ENCODE data around the gene CNP. TPM values are rescaled to one million over a fixed set of nuclear protein-coding genes. Genes with fewer than 3 reads are reported as not detected.

The CNP gene
- total RNA-seq, 4 donors from 2014 or later = 25.4 to 96.1 (median 55.2) TPM

GRCh38 chr17:42025191-42025579 is 58.6 kb downstream of the CNP start:
- TF ChIP-seq CTCF (IDR thresholded peaks at IDR 0.05; ENCODE audit: low read depth) = no peak

GRCh38 chr17:42025936-42026335 is 59.3 kb downstream of the CNP start:
- no peak for TF ChIP-seq CTCF (IDR thresholded peaks at IDR 0.05; ENCODE audit: low read depth)

- TF ChIP-seq CTCF (IDR thresholded peaks at IDR 0.05; ENCODE audit: low read depth) = no peak
These were observed 60.4 kb downstream of the CNP start for GRCh38 chr17:42026857-42027589.

Other genes with a start within 250 kb of the CNP start
- gene HAP1, start 232.2 kb upstream of the CNP start, total RNA-seq = not detected
- 10 to 100 TPM; 22.7 to 96.3 (median 57.6) TPM for gene JUP, start 180.1 kb upstream of the CNP start, total RNA-seq
- gene P3H4, start 154.8 kb upstream of the CNP start, total RNA-seq = 1 to 10 TPM; 1.8 to 5.8 (median 5.0) TPM
- 10 to 100 TPM; 13.7 to 34.8 (median 23.1) TPM for gene FKBP10, start 153.8 kb upstream of the CNP start, total RNA-seq
- 10 to 100 TPM; 26.7 to 54.4 (median 49.2) TPM for gene NT5C3B, start 130.6 kb upstream of the CNP start, total RNA-seq
- gene KLHL10, start 129.0 kb upstream of the CNP start, total RNA-seq = under 1 TPM in 3 of 4 donors, not detected in 1; 0.51 to 0.66 (median 0.57) TPM
- 10 to 100 TPM; 15.1 to 20.5 (median 17.8) TPM for gene KLHL11, start 101.4 kb upstream of the CNP start, total RNA-seq
- gene ACLY, start 47.8 kb upstream of the CNP start, total RNA-seq = 10 to 100 TPM; 50.9 to 75.9 (median 64.1) TPM
- under 1 TPM; 0.33 to 0.88 (median 0.44) TPM for gene ODAD4, start 36.2 kb upstream of the CNP start, total RNA-seq
- gene DNAJC7, start 50.6 kb downstream of the CNP start, total RNA-seq = 10 to 100 TPM; 70.1 to 79.6 (median 76.4) TPM
- gene NKIRAS2, start 53.3 kb downstream of the CNP start, total RNA-seq = 10 to 100 TPM; 21.2 to 37.1 (median 29.0) TPM
- 1 to 10 TPM in 1 of 4 donors, under 1 TPM in 2, not detected in 1; 0.17 to 1.7 (median 0.44) TPM for gene C17orf113, start 83.8 kb downstream of the CNP start, total RNA-seq
- gene ZNF385C, start 131.7 kb downstream of the CNP start, total RNA-seq = under 1 TPM in 2 of 4 donors, not detected in 2; 0.22 to 0.49 TPM
- gene DHX58, start 145.9 kb downstream of the CNP start, total RNA-seq = 10 to 100 TPM in 3 of 4 donors, 1 to 10 TPM in 1; 4.7 to 17.1 (median 13.5) TPM
- 10 to 100 TPM; 27.2 to 49.9 (median 32.8) TPM for gene KAT2A, start 154.6 kb downstream of the CNP start, total RNA-seq
- gene HSPB9, start 156.0 kb downstream of the CNP start, total RNA-seq = not detected
- gene RAB5C, start 188.2 kb downstream of the CNP start, total RNA-seq = 100 to 1,000 TPM in 3 of 4 donors, 10 to 100 TPM in 1; 89.7 to 167 (median 115) TPM
- gene KCNH4, start 214.3 kb downstream of the CNP start, total RNA-seq = under 1 TPM in 3 of 4 donors, not detected in 1; 0.16 to 0.34 (median 0.19) TPM
- not detected for gene HCRT, start 218.7 kb downstream of the CNP start, total RNA-seq
- gene GHDC, start 227.7 kb downstream of the CNP start, total RNA-seq = 10 to 100 TPM; 18.8 to 47.5 (median 45.3) TPM

All from subcutaneous adipose tissue (tissue), 4 donors.